Tibial nerve (tissue), 3 donors: Measurements from ENCODE around the gene STPG1.

Source experiments
- POLR2A ChIP-seq, 2 donors: fragments of 450-650 bp; IDR thresholded peaks; one replicate each; pipeline ENCODE4 v1.6.1; 2017; ENCODE audit warnings: antibody characterized with exemption in 2 of 2, mild to moderate bottlenecking in 2 of 2, moderate library complexity in 2 of 2
- TF ChIP-seq, protein P1 (sequence below), 5 experiments: fragments of 200-600 bp in 3 of 5; fragments of 450-650 bp in 2 of 5; sonication (generic) in 3 of 5; IDR thresholded peaks; one replicate each; pipeline ENCODE4 v1.5.1; 2016 to 2019; ENCODE audit warnings: antibody characterized with exemption in 5 of 5, mild to moderate bottlenecking in 3 of 5, moderate library complexity in 2 of 5

DNA sequence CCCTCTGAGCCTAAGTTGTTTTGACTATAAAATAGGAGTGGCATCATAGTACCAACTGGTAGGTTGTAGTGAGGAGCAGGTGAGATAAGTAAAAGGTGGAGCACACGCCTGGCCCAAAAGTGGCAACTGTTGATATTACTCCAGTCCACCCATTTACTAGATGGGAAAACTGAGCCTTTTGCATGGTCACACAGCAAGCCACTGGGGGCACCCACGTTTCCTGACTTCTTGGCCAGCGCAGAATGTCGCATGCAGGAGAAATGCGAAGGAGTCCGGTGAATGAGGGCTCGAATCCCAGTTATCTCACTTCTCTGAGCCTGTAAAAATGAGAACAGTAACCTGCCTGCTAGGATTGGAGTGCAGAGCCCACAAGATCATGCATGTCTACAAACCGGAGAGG is 73.6 kb downstream of the STPG1 start:
- no peak for TF ChIP-seq POLR2A (IDR thresholded peaks at IDR 0.05)
- TF ChIP-seq, protein P1, sequence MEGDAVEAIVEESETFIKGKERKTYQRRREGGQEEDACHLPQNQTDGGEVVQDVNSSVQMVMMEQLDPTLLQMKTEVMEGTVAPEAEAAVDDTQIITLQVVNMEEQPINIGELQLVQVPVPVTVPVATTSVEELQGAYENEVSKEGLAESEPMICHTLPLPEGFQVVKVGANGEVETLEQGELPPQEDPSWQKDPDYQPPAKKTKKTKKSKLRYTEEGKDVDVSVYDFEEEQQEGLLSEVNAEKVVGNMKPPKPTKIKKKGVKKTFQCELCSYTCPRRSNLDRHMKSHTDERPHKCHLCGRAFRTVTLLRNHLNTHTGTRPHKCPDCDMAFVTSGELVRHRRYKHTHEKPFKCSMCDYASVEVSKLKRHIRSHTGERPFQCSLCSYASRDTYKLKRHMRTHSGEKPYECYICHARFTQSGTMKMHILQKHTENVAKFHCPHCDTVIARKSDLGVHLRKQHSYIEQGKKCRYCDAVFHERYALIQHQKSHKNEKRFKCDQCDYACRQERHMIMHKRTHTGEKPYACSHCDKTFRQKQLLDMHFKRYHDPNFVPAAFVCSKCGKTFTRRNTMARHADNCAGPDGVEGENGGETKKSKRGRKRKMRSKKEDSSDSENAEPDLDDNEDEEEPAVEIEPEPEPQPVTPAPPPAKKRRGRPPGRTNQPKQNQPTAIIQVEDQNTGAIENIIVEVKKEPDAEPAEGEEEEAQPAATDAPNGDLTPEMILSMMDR (IDR thresholded peaks at IDR 0.05): no peak
